Testis (tissue), 2 donors: Measurements from ENCODE around the gene SDCCAG8.

Experiments
- CTCF ChIP-seq, 3 experiments: fragments of 450-650 bp in 2 of 3; fragments of 200-600 bp in 1 of 3; sonication (generic) in 1 of 3; IDR thresholded peaks; one replicate each; pipeline ENCODE4 v1.5.1; 2016 to 2019; ENCODE audit warnings: antibody characterized with exemption in 3 of 3, mild to moderate bottlenecking in 2 of 3, moderate library complexity in 1 of 3
- POLR2A ChIP-seq: fragments of 450-650 bp; IDR thresholded peaks from one replicate; pipeline ENCODE4 v1.6.1; 2017; ENCODE audit warnings: antibody characterized with exemption, mild to moderate bottlenecking, moderate library complexity

GRCh38 chr1:243281672-243282071, 25.8 kb downstream of the SDCCAG8 start:
- TF ChIP-seq CTCF (IDR thresholded peaks at IDR 0.05) (no peak), POLR2A (no peak)
